K562 (cell line): ENCODE measurements around the gene ZNF77. TPM values are rescaled to one million over a fixed set of nuclear protein-coding genes. Genes with fewer than 3 reads are reported as not detected.

ENCODE experiments used
- CC2D1A ChIP-seq: fragments of 450-650 bp; IDR thresholded peaks from 2 replicates; pipeline ENCODE4 v1.6.1; 2017; ENCODE audit warnings: mild to moderate bottlenecking
- CCAR2 ChIP-seq: fragments of 200-400 bp; formaldehyde crosslinking; IDR thresholded peaks from 2 replicates; pipeline ENCODE4 v1.6.1; 2017; ENCODE audit warnings: mild to moderate bottlenecking, low read depth, low read length
- CHCHD3 ChIP-seq: fragments of 250-450 bp; sonication (Bioruptor Pico); IDR thresholded peaks from 2 replicates; pipeline ENCODE4 v2.1.2; 2022; ENCODE audit warnings: mild to moderate bottlenecking
- EWSR1 ChIP-seq: fragments of 450-650 bp; IDR thresholded peaks from 2 replicates; pipeline ENCODE4 v1.6.1; 2018; ENCODE audit warnings: borderline replicate concordance, mild to moderate bottlenecking, low read depth, moderate library complexity; ENCODE audit not compliant: partially characterized antibody
- MYNN ChIP-seq, 2 experiments: sonication (generic); formaldehyde crosslinking in 1 of 2; IDR thresholded peaks; 2 replicates each; pipeline versions ENCODE4 v1.5.0 to v1.6.1; 2016 to 2020; ENCODE audit warnings: antibody characterized with exemption in 1 of 2, missing genetic modification reagents in 1 of 2
- NONO ChIP-seq, 2 experiments: fragments of 200-400 bp in 1 of 2; fragments of 450-650 bp in 1 of 2; formaldehyde crosslinking in 1 of 2; IDR thresholded peaks; 2 replicates each; pipeline ENCODE4 v1.6.1; 2017; ENCODE audit warnings: low read depth in 2 of 2, mild to moderate bottlenecking in 2 of 2, moderate library complexity in 2 of 2, low read length in 1 of 2
- PCBP2 ChIP-seq: fragments of 200-400 bp; formaldehyde crosslinking; IDR thresholded peaks from 2 replicates; pipeline ENCODE4 v1.6.1; 2018; ENCODE audit warnings: low read length, low read depth, mild to moderate bottlenecking, moderate library complexity; ENCODE audit not compliant: poor library complexity, severe bottlenecking
- PHB2 ChIP-seq: fragments of 450-650 bp; IDR thresholded peaks from 2 replicates; pipeline ENCODE4 v1.6.1; 2017; ENCODE audit warnings: low read depth
- POLR2G ChIP-seq: fragments of 200-400 bp; formaldehyde crosslinking; IDR thresholded peaks from 2 replicates; pipeline ENCODE4 v1.6.1; 2017; ENCODE audit warnings: low read depth, mild to moderate bottlenecking, antibody characterized with exemption, low read length, moderate library complexity
- POU5F1 ChIP-seq: fragments of 150-350 bp; IDR thresholded peaks from 2 replicates; pipeline ENCODE4 v1.6.1; 2014; ENCODE audit warnings: borderline replicate concordance, low read length, low read depth, mild to moderate bottlenecking; ENCODE audit not compliant: partially characterized antibody
- RFX1 ChIP-seq: fragments of 450-650 bp; IDR thresholded peaks from 2 replicates; pipeline ENCODE4 v1.6.1; 2016; ENCODE audit warnings: mild to moderate bottlenecking, moderate library complexity
- SNIP1 ChIP-seq: fragments of 450-650 bp; IDR thresholded peaks from 2 replicates; pipeline ENCODE4 v1.7.1; 2017; ENCODE audit warnings: low read depth, mild to moderate bottlenecking
- TCF3 ChIP-seq: sonication (generic); formaldehyde crosslinking; IDR thresholded peaks from 2 replicates; pipeline ENCODE4 v1.4.0; 2020; ENCODE audit warnings: mild to moderate bottlenecking, missing genetic modification reagents
- TCFL5 ChIP-seq: fragments of 250-450 bp; sonication (Bioruptor Pico); conservative IDR thresholded peaks from 2 replicates; pipeline ENCODE4 v1.6.1; 2021; ENCODE audit warnings: mild to moderate bottlenecking, moderate library complexity, matching md5 sums
- TGIF2 ChIP-seq: sonication (generic); formaldehyde crosslinking; IDR thresholded peaks from 2 replicates; pipeline ENCODE4 v1.8.1; 2022; ENCODE audit warnings: mild to moderate bottlenecking, missing genetic modification reagents, moderate library complexity
- ZNF347 ChIP-seq: fragments of 450-650 bp; formaldehyde crosslinking; IDR thresholded peaks from 2 replicates; pipeline ENCODE4 v1.4.0; 2020; ENCODE audit warnings: low read depth, mild to moderate bottlenecking, moderate library complexity
- ZNF75A ChIP-seq: fragments of 450-650 bp; formaldehyde crosslinking; IDR thresholded peaks from 2 replicates; pipeline ENCODE4 v1.4.0; 2020; ENCODE audit warnings: mild to moderate bottlenecking
- polyA plus RNA-seq, 8 experiments: library from polyadenylated mRNA; depleted of rRNA in 4 of 8; stranded (reverse) in 5 of 8; unstranded in 3 of 8; fragments of >200 nt; fragmentation: Nextera tagmentation in 2 of 8; fragmentation: Illumina TruSeq in 1 of 8; extraction: Ambion mirVana in 2 of 8; extraction: Trizol in 1 of 8; gene quantifications; 2 replicates each; pipeline versions ENCODE4 v1.2.1 to v1.2.3, GENCODE V29; 2011 to 2014; ENCODE audit warnings: inconsistent platforms in 1 of 8, missing spikeins in 1 of 8
- total RNA-seq, 7 experiments: library from RNA; depleted of rRNA in 6 of 7; stranded (reverse); fragments of >200 nt in 6 of 7; fragmentation: Illumina TruSeq in 2 of 7; extraction: Trizol in 2 of 7; gene quantifications; 2 replicates each; pipeline versions ENCODE4 v1.2.1 to v1.2.3, GENCODE V29; 2011 to 2021; ENCODE audit warnings: low replicate concordance in 1 of 7
- TF ChIP-seq, protein P1 (sequence below): sonication (generic); formaldehyde crosslinking; IDR thresholded peaks from 2 replicates; pipeline ENCODE4 v1.8.0; 2022; ENCODE audit warnings: mild to moderate bottlenecking, low read depth, missing genetic modification reagents
- TF ChIP-seq, protein P2 (sequence below): fragments of 250-450 bp; sonication (Bioruptor Pico); IDR thresholded peaks from 2 replicates; pipeline ENCODE4 v1.6.1; 2021; ENCODE audit warnings: mild to moderate bottlenecking
- TF ChIP-seq, protein P3 (sequence below): fragments of 250-450 bp; sonication (Bioruptor Pico); IDR thresholded peaks from 2 replicates; pipeline ENCODE4 v1.5.1; 2021; ENCODE audit warnings: mild to moderate bottlenecking
- TF ChIP-seq, protein P4 (sequence below): fragments of 450-650 bp; IDR thresholded peaks from 2 replicates; pipeline ENCODE4 v1.6.1; 2016
- TF ChIP-seq, protein P5 (sequence below): fragments of 250-450 bp; sonication (Bioruptor Pico); IDR thresholded peaks from 2 replicates; pipeline ENCODE4 v1.5.0; 2020; ENCODE audit warnings: mild to moderate bottlenecking

The ZNF77 gene
- total and polyA plus RNA-seq, 9 of the 15 experiments (the other 6 are each of a cell fraction or from before 2014, with no cell fraction given): 4.3 to 14.5 (median 7.7) TPM

DNA sequence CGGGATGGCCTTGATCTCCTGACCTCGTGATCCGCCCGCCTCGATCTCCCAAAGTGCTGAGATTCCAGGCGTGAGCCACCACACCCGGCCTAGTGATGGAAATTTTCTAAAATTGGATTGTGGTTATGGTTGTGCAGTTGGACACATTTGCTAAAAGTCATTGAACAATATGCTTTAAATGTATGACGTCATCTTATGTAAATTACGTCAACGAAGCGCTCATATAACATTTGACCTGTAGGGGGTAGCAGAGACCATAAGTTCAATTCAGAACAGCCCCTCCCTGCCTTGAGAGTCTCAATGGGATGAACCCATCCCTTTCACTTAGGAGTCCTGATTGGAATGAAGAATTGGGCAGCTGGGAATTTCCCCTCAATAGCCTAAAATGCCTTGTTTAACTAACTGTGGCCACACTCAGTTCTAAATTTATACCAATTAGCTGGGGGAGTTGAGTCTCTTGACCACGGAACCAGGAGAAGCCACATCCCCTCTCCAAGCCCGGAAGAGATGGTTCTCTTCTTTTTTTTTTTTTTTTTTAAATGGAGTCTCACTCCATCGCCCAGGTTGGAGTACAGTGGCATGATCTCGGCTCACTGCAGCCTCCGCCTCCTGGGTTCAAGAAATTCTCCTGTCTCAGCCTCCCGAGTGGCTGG lies 17.4 kb upstream of the ZNF77 start (continued):
- TF ChIP-seq CC2D1A: peak; percentile 90
- TF ChIP-seq POLR2G: no peak
- TF ChIP-seq TCFL5 (CRISPR knock-in tag): no peak
- TF ChIP-seq, protein P1, sequence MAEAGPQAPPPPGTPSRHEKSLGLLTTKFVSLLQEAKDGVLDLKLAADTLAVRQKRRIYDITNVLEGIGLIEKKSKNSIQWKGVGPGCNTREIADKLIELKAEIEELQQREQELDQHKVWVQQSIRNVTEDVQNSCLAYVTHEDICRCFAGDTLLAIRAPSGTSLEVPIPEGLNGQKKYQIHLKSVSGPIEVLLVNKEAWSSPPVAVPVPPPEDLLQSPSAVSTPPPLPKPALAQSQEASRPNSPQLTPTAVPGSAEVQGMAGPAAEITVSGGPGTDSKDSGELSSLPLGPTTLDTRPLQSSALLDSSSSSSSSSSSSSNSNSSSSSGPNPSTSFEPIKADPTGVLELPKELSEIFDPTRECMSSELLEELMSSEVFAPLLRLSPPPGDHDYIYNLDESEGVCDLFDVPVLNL (CRISPR knock-in tag): no peak
- TF ChIP-seq, protein P2, sequence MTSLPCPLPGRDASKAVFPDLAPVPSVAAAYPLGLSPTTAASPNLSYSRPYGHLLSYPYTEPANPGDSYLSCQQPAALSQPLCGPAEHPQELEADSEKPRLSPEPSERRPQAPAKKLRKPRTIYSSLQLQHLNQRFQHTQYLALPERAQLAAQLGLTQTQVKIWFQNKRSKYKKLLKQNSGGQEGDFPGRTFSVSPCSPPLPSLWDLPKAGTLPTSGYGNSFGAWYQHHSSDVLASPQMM (CRISPR knock-in tag): no peak
- TF ChIP-seq POU5F1: no peak
- TF ChIP-seq, protein P3, sequence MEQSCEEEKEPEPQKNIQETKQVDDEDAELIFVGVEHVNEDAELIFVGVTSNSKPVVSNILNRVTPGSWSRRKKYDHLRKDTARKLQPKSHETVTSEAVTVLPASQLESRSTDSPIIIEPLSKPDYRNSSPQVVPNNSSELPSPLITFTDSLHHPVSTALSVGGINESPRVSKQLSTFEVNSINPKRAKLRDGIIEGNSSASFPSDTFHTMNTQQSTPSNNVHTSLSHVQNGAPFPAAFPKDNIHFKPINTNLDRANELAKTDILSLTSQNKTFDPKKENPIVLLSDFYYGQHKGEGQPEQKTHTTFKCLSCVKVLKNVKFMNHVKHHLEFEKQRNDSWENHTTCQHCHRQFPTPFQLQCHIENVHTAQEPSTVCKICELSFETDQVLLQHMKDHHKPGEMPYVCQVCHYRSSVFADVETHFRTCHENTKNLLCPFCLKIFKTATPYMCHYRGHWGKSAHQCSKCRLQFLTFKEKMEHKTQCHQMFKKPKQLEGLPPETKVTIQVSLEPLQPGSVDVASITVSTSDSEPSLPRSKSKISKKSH (CRISPR knock-in tag): no peak
- no peak for TF ChIP-seq TCF3
- no peak for TF ChIP-seq MYNN (IDR thresholded peaks at IDR 0.05)
- no peak for TF ChIP-seq MYNN (CRISPR knock-in tag; IDR thresholded peaks at IDR 0.05)
- TF ChIP-seq RFX1: no peak
- no peak for TF ChIP-seq TGIF2
- 0 out of 4 replicates have a peak, but pooled peaks of 1 of the 2 experiments have one; percentile 21 for TF ChIP-seq NONO (IDR thresholded peaks at IDR 0.05; ENCODE audit: low read depth in 2 of 2, low read length in 1 of 2)
- TF ChIP-seq CCAR2: no peak
- TF ChIP-seq PCBP2: no peak
- TF ChIP-seq PHB2: no peak
- no peak for TF ChIP-seq CHCHD3 (CRISPR knock-in tag)
- TF ChIP-seq SNIP1: no peak
- TF ChIP-seq EWSR1: no peak
- TF ChIP-seq ZNF75A (CRISPR knock-in tag): no peak
- TF ChIP-seq ZNF347 (CRISPR knock-in tag): 0 out of 2 replicates have a peak, but pooled peaks have one; percentile 39
- TF ChIP-seq, protein P4, sequence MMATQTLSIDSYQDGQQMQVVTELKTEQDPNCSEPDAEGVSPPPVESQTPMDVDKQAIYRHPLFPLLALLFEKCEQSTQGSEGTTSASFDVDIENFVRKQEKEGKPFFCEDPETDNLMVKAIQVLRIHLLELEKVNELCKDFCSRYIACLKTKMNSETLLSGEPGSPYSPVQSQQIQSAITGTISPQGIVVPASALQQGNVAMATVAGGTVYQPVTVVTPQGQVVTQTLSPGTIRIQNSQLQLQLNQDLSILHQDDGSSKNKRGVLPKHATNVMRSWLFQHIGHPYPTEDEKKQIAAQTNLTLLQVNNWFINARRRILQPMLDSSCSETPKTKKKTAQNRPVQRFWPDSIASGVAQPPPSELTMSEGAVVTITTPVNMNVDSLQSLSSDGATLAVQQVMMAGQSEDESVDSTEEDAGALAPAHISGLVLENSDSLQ: no peak
- TF ChIP-seq, protein P5, sequence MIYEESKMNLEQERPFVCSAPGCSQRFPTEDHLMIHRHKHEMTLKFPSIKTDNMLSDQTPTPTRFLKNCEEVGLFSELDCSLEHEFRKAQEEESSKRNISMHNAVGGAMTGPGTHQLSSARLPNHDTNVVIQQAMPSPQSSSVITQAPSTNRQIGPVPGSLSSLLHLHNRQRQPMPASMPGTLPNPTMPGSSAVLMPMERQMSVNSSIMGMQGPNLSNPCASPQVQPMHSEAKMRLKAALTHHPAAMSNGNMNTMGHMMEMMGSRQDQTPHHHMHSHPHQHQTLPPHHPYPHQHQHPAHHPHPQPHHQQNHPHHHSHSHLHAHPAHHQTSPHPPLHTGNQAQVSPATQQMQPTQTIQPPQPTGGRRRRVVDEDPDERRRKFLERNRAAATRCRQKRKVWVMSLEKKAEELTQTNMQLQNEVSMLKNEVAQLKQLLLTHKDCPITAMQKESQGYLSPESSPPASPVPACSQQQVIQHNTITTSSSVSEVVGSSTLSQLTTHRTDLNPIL (CRISPR knock-in tag): peak; percentile 73; the same call in 1 of the 2 replicates
